GM06990 (cell line): ENCODE measurements around the gene SEMA3D.

ENCODE experiments used
- DNase-seq: peaks from one replicate; pipeline ENCODE4 v3.0.0-alpha.2; 2011; ENCODE audit not compliant: insufficient read length; ENCODE audit errors: extremely low read depth
- H3K27me3 ChIP-seq: replicated peaks from 2 replicates; pipeline ENCODE4 v1.6.0; 2011; ENCODE audit warnings: low read length; ENCODE audit not compliant: control insufficient read depth, insufficient read depth
- H3K36me3 ChIP-seq: 2 replicates; pipeline ENCODE4 v1.5.1; 2011; ENCODE audit warnings: low read length; ENCODE audit not compliant: control insufficient read depth, insufficient read depth
- H3K4me3 ChIP-seq: replicated peaks from 2 replicates; pipeline ENCODE4 v1.5.1; 2011; ENCODE audit warnings: low read depth, mild to moderate bottlenecking, control low read depth, low read length
- CTCF ChIP-seq: IDR thresholded peaks from 2 replicates; pipeline ENCODE4 v1.5.1; 2011; ENCODE audit warnings: low read length, control low read depth, mild to moderate bottlenecking, inconsistent platforms; ENCODE audit not compliant: insufficient read depth, poor library complexity, severe bottlenecking

The SEMA3D gene

GRCh38 chr7:85126383-85126782 is 60.5 kb downstream of the SEMA3D start:
- no peak for DNase-seq
- Histone ChIP-seq H3K36me3 (no peaks in the 10 kb centered on the region), H3K4me3 (no peak overlapping the region), H3K27me3 (no peaks in the 10 kb centered on the region)
- TF ChIP-seq CTCF, result no peak

GRCh38 chr7:85125651-85126131 is 61.2 kb downstream of the SEMA3D start:
- no peaks in the 10 kb centered on the region for H3K36me3 ChIP-seq
- no peak for TF ChIP-seq CTCF
- no peaks in the 10 kb centered on the region for H3K27me3 ChIP-seq
- no peak overlapping the region for H3K4me3 ChIP-seq
- no peak for DNase-seq

GRCh38 chr7:85125176-85125575 is 61.7 kb downstream of the SEMA3D start:
- H3K36me3 ChIP-seq, result no peaks in the 10 kb centered on the region
- no peak for TF ChIP-seq CTCF
- no peak for DNase-seq

GRCh38 chr7:85119934-85120333 is 66.9 kb downstream of the SEMA3D start:
- TF ChIP-seq CTCF, result no peak
- no peak for DNase-seq

More at GRCh38 chr7:85125176-85125575, 61.7 kb downstream of the SEMA3D start:
- H3K4me3 ChIP-seq, result no peak overlapping the region
- H3K27me3 ChIP-seq, result no peaks in the 10 kb centered on the region

GRCh38 chr7:85115862-85116261 is 71.0 kb downstream of the SEMA3D start:
- Histone ChIP-seq H3K27me3 (no peaks in the 10 kb centered on the region), H3K36me3 (no peaks in the 10 kb centered on the region), H3K4me3 (no peak overlapping the region)
- no peak for DNase-seq
- TF ChIP-seq CTCF, result no peak

More at GRCh38 chr7:85119934-85120333, 66.9 kb downstream of the SEMA3D start:
- Histone ChIP-seq H3K4me3 (no peak overlapping the region), H3K27me3 (no peaks in the 10 kb centered on the region), H3K36me3 (no peaks in the 10 kb centered on the region)

GRCh38 chr7:85115006-85115405 is 71.8 kb downstream of the SEMA3D start:
- no peak overlapping the region for H3K4me3 ChIP-seq
- H3K36me3 ChIP-seq, result no peaks in the 10 kb centered on the region
- no peak for DNase-seq
- TF ChIP-seq CTCF, result no peak
- no peaks in the 10 kb centered on the region for H3K27me3 ChIP-seq
